GM12891 (cell line): Measurements from ENCODE around the gene CCDC110.

Experiments
- PAX5 ChIP-seq: IDR thresholded peaks from 2 replicates; pipeline ENCODE4 v1.6.1; 2011; ENCODE audit warnings: low read length, moderate library complexity, mild to moderate bottlenecking; ENCODE audit not compliant: insufficient read depth, severe bottlenecking
- POLR2A ChIP-seq: IDR thresholded peaks from 2 replicates; pipeline ENCODE4 v1.6.1; 2011; ENCODE audit warnings: low read depth, low read length, control low read depth
- TAF1 ChIP-seq: IDR thresholded peaks from 2 replicates; pipeline ENCODE4 v1.6.1; 2011; ENCODE audit warnings: low read depth, low read length, control low read depth

- TF ChIP-seq POLR2A: no peak
- TF ChIP-seq PAX5: no peak
- TF ChIP-seq TAF1: no peak
Measured at GRCh38 chr4:185467101-185467500, 4.4 kb downstream of the CCDC110 start.
